NT2/D1 (cell line): ENCODE data around the gene PROSER3.
A peak's percentile ranks its signal among the peaks of the same experiment; 100 is the strongest.

Experiments
- DNase-seq: peaks from one replicate; pipeline ENCODE4 v3.0.0-alpha.2; 2011; ENCODE audit warnings: low read depth, low spot score
- H3K27me3 ChIP-seq: 2 replicates; pipeline ENCODE4 v1.6.0; 2011; ENCODE audit warnings: mild to moderate bottlenecking; ENCODE audit not compliant: insufficient read length, insufficient read depth
- H3K36me3 ChIP-seq: 2 replicates; pipeline ENCODE4 v1.6.1; 2011; ENCODE audit warnings: mild to moderate bottlenecking, low read length, mixed read lengths; ENCODE audit not compliant: insufficient read depth, insufficient read length
- H3K4me1 ChIP-seq: 2 replicates; pipeline ENCODE4 v1.5.1; 2011; ENCODE audit not compliant: insufficient read depth, insufficient read length
- H3K4me3 ChIP-seq: 2 replicates; pipeline ENCODE4 v1.5.1; 2011; ENCODE audit warnings: low read depth; ENCODE audit not compliant: insufficient read length
- H3K9ac ChIP-seq: 2 replicates; pipeline ENCODE4 v1.6.0; 2011; ENCODE audit warnings: low read depth; ENCODE audit not compliant: insufficient read length
- H3K9me3 ChIP-seq: 2 replicates; pipeline ENCODE4 v1.5.1; 2011; ENCODE audit warnings: mild to moderate bottlenecking, low read length; ENCODE audit not compliant: insufficient read depth
- SUZ12 ChIP-seq: IDR thresholded peaks from 2 replicates; pipeline ENCODE4 v1.6.1; 2011; ENCODE audit not compliant: insufficient read length, insufficient read depth; ENCODE audit errors: extremely low read depth
- YY1 ChIP-seq: IDR thresholded peaks from 2 replicates; pipeline ENCODE4 v1.6.1; 2011; ENCODE audit not compliant: insufficient read length, insufficient read depth
- ZNF274 ChIP-seq: IDR thresholded peaks from 2 replicates; pipeline ENCODE4 v1.6.1; 2011; ENCODE audit warnings: mild to moderate bottlenecking, low read depth, low read length

PROSER3 gene

GRCh38 chr19:35784503-35785338, 26.7 kb downstream of the PROSER3 start:
- no peak for DNase-seq
- Histone ChIP-seq H3K9me3 (no peaks in the 10 kb centered on the region), H3K4me3 (peak overlapping the region; percentile 32), H3K9ac (peak overlapping the region; percentile 74), H3K4me1 (peaks cover 21% of the 10 kb centered on the region), H3K27me3 (no peaks in the 10 kb centered on the region), H3K36me3 (no peaks in the 10 kb centered on the region)
- TF ChIP-seq SUZ12 (no peak), ZNF274 (no peak), YY1 (no peak)

- DNase-seq: no peak
- no peaks in the 10 kb centered on the region for H3K9me3 ChIP-seq
- no peaks in the 10 kb centered on the region for H3K36me3 ChIP-seq
- no peaks in the 10 kb centered on the region for H3K27me3 ChIP-seq
- no peak for TF ChIP-seq ZNF274
- TF ChIP-seq SUZ12: no peak
- TF ChIP-seq YY1: no peak
- peaks cover 22% of the 10 kb centered on the region for H3K4me1 ChIP-seq
- peak overlapping the region; percentile 32 for H3K4me3 ChIP-seq
- peak overlapping the region; percentile 74 for H3K9ac ChIP-seq
Measured at GRCh38 chr19:35785339-35785627, 27.3 kb downstream of the PROSER3 start.

DNA sequence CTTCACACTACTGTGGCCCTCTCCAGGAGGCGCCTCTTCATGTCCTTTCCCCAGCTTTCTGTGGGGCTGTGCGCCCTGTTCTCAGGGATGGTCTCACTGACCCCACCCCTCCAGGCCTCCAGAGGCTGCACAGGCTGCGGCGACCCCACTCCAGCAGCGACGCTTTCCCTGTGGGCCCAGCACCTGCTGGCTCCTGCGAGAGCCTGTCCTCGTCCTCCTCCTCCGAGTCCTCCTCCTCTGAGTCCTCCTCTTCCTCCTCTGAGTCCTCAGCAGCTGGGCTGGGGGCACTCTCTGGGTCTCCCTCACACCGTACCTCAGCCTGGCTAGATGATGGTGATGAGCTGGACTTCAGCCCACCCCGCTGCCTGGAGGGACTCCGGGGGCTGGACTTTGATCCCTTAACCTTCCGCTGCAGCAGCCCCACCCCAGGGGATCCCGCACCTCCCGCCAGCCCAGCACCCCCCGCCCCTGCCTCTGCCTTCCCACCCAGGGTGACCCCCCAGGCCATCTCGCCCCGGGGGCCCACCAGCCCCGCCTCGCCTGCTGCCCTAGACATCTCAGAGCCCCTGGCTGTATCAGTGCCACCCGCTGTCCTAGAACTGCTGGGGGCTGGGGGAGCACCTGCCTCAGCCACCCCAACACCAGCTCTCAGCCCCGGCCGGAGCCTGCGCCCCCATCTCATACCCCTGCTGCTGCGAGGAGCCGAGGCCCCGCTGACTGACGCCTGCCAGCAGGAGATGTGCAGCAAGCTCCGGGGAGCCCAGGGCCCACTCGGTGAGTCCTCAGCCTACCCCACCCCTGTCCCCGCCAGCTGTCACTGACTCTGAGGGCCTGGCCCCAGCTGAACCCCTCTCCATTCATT, 28.6 kb downstream of the PROSER3 start:
- H3K9ac ChIP-seq: no peak overlapping the region
- H3K4me1 ChIP-seq: peaks cover 23% of the 10 kb centered on the region
- H3K9me3 ChIP-seq: no peaks in the 10 kb centered on the region
- no peak overlapping the region for H3K4me3 ChIP-seq
- no peak for TF ChIP-seq SUZ12
- TF ChIP-seq ZNF274: no peak
- no peak for TF ChIP-seq YY1
- no peaks in the 10 kb centered on the region for H3K36me3 ChIP-seq
- no peaks in the 10 kb centered on the region for H3K27me3 ChIP-seq
- no peak for DNase-seq

DNA sequence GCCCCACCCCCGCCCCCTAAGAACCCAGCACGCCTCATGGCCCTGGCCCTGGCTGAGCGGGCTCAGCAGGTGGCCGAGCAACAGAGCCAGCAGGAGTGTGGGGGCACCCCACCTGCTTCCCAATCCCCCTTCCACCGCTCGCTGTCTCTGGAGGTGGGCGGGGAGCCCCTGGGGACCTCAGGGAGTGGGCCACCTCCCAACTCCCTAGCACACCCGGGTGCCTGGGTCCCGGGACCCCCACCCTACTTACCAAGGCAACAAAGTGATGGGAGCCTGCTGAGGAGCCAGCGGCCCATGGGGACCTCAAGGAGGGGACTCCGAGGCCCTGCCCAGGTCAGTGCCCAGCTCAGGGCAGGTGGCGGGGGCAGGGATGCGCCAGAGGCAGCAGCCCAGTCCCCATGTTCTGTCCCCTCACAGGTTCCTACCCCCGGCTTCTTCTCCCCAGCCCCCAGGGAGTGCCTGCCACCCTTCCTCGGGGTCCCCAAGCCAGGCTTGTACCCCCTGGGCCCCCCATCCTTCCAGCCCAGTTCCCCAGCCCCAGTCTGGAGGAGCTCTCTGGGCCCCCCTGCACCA, 29.3 kb downstream of the PROSER3 start:
- TF ChIP-seq YY1 (no peak), ZNF274 (no peak), SUZ12 (no peak)
- DNase-seq: no peak
- H3K27me3 ChIP-seq: no peaks in the 10 kb centered on the region
- H3K9ac ChIP-seq: no peak overlapping the region
- H3K9me3 ChIP-seq: no peaks in the 10 kb centered on the region
- H3K4me3 ChIP-seq: no peak overlapping the region
- H3K4me1 ChIP-seq: peaks cover 24% of the 10 kb centered on the region
- no peaks in the 10 kb centered on the region for H3K36me3 ChIP-seq

- no peak overlapping the region for H3K9ac ChIP-seq
- DNase-seq: no peak
- TF ChIP-seq ZNF274: no peak
- no peak for TF ChIP-seq YY1
- no peak for TF ChIP-seq SUZ12
- H3K27me3 ChIP-seq: no peaks in the 10 kb centered on the region
- no peaks in the 10 kb centered on the region for H3K9me3 ChIP-seq
- no peak overlapping the region for H3K4me3 ChIP-seq
- H3K36me3 ChIP-seq: no peaks in the 10 kb centered on the region
- H3K4me1 ChIP-seq: peaks cover 24% of the 10 kb centered on the region
Measured at GRCh38 chr19:35788205-35788960, 30.4 kb downstream of the PROSER3 start.

DNA sequence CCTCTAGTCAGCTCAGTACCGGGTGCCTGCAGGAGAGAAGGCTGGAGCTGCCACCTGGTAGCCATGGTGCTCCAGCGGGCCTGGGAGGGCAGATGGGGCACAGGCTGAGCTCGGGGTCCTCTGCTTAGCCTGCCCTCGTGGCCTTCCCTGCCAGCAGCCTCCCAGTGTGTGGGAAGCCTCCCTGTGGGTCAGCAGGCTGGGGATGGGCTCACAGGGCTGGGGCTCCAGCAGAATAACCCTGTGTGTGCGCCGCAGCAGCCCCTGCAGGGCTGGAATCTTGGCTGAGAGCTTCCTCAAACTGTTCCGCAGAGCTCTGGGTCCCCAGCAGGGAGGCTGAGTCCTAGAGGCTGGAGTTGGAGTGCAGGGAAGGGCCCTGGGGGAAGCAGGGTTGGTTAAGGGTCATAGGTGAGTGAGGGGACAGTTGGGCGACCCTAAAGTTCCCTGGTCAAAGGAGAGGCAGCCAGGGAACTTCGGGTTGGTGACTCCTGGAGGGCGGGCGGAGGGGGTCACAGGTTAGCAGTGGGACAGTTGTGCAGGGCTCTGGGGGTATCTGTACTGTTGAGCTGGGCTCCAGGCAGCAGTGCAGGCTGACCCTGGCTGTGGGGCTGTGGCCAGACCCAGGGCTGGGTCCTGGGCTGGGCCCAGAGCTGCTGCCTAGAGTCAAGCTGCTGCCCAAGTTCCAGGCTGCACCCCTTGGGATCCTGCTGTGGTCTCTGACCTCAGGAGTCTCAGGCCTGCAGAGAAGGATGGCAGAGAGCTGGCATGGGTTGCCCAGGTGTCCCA, 31.4 kb downstream of the PROSER3 start:
- no peak overlapping the region for H3K9ac ChIP-seq
- H3K36me3 ChIP-seq: no peaks in the 10 kb centered on the region
- no peak for DNase-seq
- no peaks in the 10 kb centered on the region for H3K27me3 ChIP-seq
- no peaks in the 10 kb centered on the region for H3K9me3 ChIP-seq
- H3K4me3 ChIP-seq: no peak overlapping the region
- no peak for TF ChIP-seq ZNF274
- TF ChIP-seq YY1: no peak
- TF ChIP-seq SUZ12: no peak
- peaks cover 22% of the 10 kb centered on the region for H3K4me1 ChIP-seq
